ENCODE data around the gene CDK2AP2.

CDK2AP2 gene

DNA sequence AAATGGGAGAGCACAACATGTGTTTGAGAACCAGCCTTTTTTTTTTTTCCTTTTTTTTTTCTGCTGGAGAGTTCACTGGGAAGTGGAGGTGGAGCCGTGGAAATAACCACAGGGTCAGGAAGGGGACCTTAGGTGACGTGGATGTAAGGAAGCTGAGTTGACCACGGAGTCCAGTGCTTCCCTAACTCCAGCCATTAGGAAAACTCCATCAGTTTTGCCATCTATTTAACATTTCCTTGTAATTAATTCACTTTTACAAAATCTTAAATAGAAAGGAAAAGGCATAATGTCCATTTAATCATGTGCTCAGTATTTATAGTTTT is 2.0 kb upstream of the CDK2AP2 start:
- Histone ChIP-seq H3K27me3 (ENCODE audit: control insufficient read depth, insufficient read depth, low read length) (peaks cover 10% of the 10 kb centered on the region; the same call in 1 of the 2 replicates), H3K36me3 (ENCODE audit: control insufficient read depth, insufficient read depth, low read length) (0 out of 2 replicates have a peak, but pooled peaks cover 2% of the 10 kb centered on the region), H3K4me1 (ENCODE audit: control insufficient read depth, insufficient read depth, low read length) (peaks cover 18% of the 10 kb centered on the region), H3K9ac (ENCODE audit: low read length) (no peak overlapping the region), H3K4me3 (ENCODE audit: low read depth, low read length) (no peak overlapping the region), H3K9me3 (ENCODE audit: control insufficient read depth, insufficient read depth, low read depth, low read length) (no peaks in the 10 kb centered on the region), H3K27ac (ENCODE audit: low read depth, low read length) (no peak overlapping the region)

DNA sequence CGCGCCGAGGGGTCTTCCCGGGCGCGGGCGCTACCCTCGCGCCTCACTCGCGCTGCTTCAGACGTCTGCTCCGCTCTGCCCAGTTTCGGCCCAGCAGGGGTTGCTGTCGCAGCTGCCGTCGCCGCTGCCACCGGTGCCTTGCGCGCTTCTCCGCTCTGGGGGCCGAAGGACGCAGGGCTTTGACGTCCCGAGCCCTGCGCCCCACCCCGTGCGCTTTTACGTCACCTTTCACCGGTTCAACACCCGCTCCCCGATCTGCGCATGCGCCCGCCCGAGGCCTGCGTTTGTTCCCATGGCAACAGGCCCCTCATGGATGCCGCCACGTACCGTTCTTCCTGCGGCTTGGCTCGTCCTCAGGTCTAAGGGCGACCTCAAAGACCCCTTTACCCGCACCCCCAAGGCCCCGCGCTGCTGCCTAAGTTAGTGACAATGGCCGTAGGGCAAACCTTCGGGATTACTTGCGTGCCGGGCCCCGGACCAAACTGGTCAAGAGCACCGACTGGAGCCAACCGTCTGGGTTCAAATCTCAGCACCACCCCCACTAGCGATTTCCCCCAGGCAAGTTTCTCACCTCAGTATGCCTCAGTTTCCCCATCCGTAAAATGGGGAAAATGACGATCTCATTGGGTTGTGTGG is 642 bp upstream of the CDK2AP2 start:
- Histone ChIP-seq H3K36me3 (ENCODE audit: control insufficient read depth, insufficient read depth, low read length) (0 out of 2 replicates have a peak, but pooled peaks cover 2% of the 10 kb centered on the region), H3K27ac (ENCODE audit: low read depth, low read length) (peak overlapping the region; percentile 75; the same call in 1 of the 2 replicates), H3K27me3 (ENCODE audit: control insufficient read depth, insufficient read depth, low read length) (peaks cover 7% of the 10 kb centered on the region), H3K4me3 (ENCODE audit: low read depth, low read length) (peak overlapping the region; percentile 89), H3K9ac (ENCODE audit: low read length) (peak overlapping the region; percentile 67), H3K4me1 (ENCODE audit: control insufficient read depth, insufficient read depth, low read length) (peaks cover 21% of the 10 kb centered on the region), H3K9me3 (ENCODE audit: control insufficient read depth, insufficient read depth, low read depth, low read length) (no peaks in the 10 kb centered on the region)

DNA sequence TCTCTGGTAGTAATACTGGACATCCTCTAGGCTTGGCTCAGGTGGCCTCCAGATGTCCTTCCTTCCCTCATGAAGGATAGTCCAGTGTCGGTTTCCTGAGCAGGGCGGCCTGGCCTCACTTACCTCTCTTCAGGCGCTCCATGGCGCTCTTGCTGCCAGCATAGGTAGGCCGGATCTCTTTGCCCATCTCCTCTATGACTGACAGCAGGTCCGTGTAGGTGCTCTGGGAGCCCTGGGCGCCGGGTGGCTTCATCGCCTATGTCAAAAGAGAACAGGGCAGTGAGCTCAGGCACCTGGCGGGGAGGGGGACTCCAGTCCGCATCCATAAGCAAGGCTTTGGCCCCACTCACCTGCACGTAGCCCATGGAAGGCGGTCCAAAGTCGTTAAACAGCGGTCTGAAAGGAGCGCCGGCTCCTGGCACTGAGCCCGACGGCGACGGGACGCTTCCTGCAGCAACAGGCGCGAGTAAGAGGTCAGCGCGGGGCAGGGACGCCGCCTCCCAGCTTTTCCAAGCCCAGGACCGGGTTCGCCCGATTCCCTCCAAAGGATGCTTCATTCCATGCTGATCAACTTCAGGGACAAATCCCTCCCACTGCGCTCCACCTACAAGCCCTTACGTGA is 609 bp downstream of the CDK2AP2 start:
- H3K9me3 ChIP-seq (ENCODE audit: control insufficient read depth, insufficient read depth, low read depth, low read length), result no peaks in the 10 kb centered on the region
- peak overlapping the region; percentile 30 for H3K9ac ChIP-seq (ENCODE audit: low read length)
- H3K36me3 ChIP-seq (ENCODE audit: control insufficient read depth, insufficient read depth, low read length), result 0 out of 2 replicates have a peak, but pooled peaks cover 2% of the 10 kb centered on the region
- H3K27ac ChIP-seq (ENCODE audit: low read depth, low read length), result no peak overlapping the region
- H3K27me3 ChIP-seq (ENCODE audit: control insufficient read depth, insufficient read depth, low read length), result peaks cover 11% of the 10 kb centered on the region
- H3K4me1 ChIP-seq (ENCODE audit: control insufficient read depth, insufficient read depth, low read length), result peaks cover 23% of the 10 kb centered on the region
- peak overlapping the region; percentile 89 for H3K4me3 ChIP-seq (ENCODE audit: low read depth, low read length)

DNA sequence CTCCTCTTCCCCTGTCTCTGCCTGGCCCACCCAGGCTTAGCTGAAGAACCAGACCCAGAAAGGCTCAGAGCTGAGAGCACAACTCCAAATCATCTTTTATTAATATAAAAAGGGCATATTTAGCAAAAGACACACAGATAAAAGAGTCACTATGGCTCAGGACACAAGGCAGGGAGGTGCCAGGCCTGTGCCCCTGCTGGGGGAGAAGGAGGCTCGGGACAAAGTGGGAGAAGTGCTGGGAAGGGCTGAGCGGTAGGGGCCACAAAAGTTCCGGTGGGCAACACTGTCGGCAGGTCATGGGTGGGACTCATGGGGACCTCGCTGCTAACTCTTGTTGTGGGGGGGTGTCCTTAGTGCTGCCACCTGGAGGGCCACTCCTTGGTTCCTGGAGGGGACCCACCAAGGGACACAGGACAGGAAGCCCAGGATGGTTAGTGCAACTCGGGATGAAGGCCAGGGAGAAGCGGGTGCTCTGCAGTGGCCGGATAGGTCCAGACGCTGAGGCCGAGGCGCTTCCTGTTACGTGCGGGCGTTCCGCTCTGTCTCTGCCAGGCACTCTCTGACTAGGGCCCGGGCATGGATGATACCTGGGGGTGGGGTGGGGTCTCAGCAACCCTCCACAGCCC is 1.4 kb downstream of the CDK2AP2 start:
- Histone ChIP-seq H3K4me3 (ENCODE audit: low read depth, low read length) (no peak overlapping the region), H3K27me3 (ENCODE audit: control insufficient read depth, insufficient read depth, low read length) (peaks cover 11% of the 10 kb centered on the region)

DNA sequence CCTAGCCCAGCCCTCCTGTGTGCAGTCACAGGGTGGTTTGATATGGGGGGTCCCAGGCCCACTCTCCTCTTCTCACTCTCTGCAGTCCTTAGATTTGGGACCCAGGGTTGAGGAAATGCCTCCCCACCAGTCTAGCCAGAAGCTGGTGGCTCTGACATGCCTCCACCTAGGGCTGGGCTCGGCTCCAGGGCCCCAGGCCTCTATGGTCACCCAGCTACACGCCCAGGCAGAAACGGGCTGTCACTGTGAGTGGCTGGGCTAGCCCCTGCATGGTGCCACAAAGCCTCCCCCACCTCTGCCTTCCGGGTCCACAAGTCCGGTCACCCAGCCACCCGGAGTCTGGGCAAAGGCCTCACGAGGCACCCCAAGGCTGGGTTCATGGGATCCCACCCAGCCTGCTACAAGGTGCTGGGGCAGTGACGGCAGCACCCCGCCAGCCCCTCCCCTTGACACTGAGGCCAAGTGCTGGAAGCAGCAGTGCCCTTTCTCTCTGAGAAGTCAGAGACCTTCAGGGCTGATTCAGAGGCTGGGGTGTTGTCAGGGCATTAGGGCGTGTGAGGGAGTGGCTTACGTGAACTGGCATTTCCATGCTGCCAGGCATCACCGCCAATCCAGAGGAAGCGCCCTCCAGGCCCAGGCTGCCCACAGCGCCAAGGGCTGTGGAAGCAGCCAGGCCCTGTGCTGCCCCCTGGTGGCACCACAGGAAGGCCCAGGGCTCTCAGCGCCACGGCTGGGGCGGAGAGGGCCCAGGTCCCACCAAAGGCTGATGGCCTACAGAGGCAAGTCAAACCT is 2.2 kb downstream of the CDK2AP2 start:
- Histone ChIP-seq H3K27ac (ENCODE audit: low read depth, low read length) (no peak overlapping the region; the same call in 1 of the 2 replicates), H3K9ac (ENCODE audit: low read length) (peak overlapping the region; percentile 25), H3K4me3 (ENCODE audit: low read depth, low read length) (peak overlapping the region; percentile 84), H3K36me3 (ENCODE audit: control insufficient read depth, insufficient read depth, low read length) (peaks cover 12% of the 10 kb centered on the region), H3K4me1 (ENCODE audit: control insufficient read depth, insufficient read depth, low read length) (peaks cover 23% of the 10 kb centered on the region), H3K27me3 (ENCODE audit: control insufficient read depth, insufficient read depth, low read length) (peaks cover 8% of the 10 kb centered on the region), H3K9me3 (ENCODE audit: control insufficient read depth, insufficient read depth, low read depth, low read length) (no peaks in the 10 kb centered on the region)

More for the DNA sequence above, 1.4 kb downstream of the CDK2AP2 start:
- Histone ChIP-seq H3K4me1 (ENCODE audit: control insufficient read depth, insufficient read depth, low read length) (peaks cover 23% of the 10 kb centered on the region), H3K9ac (ENCODE audit: low read length) (no peak overlapping the region), H3K9me3 (ENCODE audit: control insufficient read depth, insufficient read depth, low read depth, low read length) (no peaks in the 10 kb centered on the region), H3K27ac (ENCODE audit: low read depth, low read length) (no peak overlapping the region), H3K36me3 (ENCODE audit: control insufficient read depth, insufficient read depth, low read length) (peaks cover 5% of the 10 kb centered on the region)

DNA sequence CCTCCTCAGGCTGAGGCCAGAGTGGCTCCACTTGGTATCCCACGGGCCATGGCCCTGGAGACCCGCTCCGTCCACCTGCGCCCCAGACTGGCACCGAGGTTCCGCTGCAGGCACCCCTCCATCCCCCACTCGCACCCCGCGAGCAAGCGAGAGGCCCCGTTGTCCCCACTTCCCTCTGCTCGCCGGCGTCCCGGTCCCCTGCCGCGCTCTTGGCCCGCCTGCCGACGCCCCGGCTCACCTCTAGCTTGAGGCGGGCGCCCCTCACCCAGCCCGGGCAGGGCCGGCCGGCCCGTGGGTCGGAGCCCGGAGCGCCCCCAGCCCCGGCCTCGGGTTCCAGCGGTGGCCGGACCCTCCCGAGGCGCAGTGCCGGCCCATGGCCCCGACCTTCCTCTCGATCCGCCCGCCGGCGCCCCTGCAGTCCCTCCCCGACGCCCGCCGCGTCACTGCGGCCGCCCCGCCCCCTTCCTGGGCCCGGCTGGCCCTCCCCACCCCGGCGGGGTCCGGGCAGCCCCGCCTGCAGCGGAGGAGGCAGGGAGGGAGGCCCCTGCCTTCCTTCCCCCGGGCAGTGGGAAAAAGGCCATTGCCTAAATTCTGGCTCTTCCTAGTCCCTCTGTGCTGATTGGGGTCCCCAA is 2.9 kb downstream of the CDK2AP2 start, which contains the start of gene PITPNM1:
TSS of gene PITPNM1 (minus strand) at position 414 of the 632 bp plus-strand sequence. CDS start 1,183 bp downstream, outside the sequence.
- no peak within 1 kb of the TSS; the same call in 1 of the 2 replicates for H3K27ac ChIP-seq (ENCODE audit: low read depth, low read length)

DNA sequence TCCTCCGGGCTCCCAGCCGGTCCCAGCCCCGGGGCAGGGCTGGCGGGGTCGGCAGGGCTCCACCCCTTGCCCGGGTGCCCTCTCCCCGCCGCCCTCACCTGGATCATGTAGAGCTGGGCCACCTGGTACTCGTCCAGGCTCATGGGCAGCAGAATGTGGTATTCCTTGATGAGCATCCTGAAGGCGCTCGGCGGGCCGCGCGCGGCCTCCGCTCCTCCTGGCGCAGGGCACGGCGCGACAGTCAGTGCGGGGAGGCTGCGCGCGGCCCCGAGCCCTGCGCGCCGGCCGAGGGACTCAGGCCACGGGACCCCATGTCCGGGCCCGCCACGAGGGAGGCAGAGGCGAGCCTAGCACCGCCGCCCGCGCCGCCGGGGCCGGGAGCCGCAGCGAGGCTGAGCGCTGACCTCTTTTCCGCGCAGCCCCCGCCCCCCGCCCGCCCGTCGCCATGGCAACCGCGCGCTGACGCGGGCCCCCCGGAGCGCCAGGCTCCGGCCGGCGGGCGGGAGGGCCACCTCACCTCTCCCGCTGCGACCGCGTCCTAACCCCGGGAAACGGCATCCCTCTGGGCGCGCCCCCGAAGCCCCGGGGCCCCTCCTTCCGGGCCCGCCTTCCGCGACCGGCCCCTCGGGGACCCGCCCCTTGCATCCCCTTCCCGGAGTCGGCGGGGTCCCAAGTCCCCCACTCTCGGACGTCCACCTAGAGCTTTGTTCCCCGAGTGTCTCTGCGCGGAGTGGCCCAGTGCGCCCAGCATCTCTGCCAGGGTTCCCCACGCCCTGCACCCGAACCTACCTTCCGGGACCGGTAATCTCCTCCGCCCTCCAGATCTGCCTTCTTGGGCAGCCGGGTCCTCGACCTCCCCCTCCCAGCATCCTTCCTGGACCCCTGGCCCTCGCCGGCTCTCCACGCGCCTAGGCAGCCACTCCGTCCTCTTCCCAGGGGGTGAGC is 3.7 kb downstream of the CDK2AP2 start:
- Histone ChIP-seq H3K27me3 (ENCODE audit: control insufficient read depth, insufficient read depth, low read length) (peaks cover 8% of the 10 kb centered on the region), H3K4me1 (ENCODE audit: control insufficient read depth, insufficient read depth, low read length) (peaks cover 23% of the 10 kb centered on the region), H3K4me3 (ENCODE audit: low read depth, low read length) (peak overlapping the region; percentile 84), H3K9me3 (ENCODE audit: control insufficient read depth, insufficient read depth, low read depth, low read length) (no peaks in the 10 kb centered on the region), H3K27ac (ENCODE audit: low read depth, low read length) (no peak overlapping the region; the same call in 1 of the 2 replicates), H3K9ac (ENCODE audit: low read length) (peak overlapping the region; percentile 43), H3K36me3 (ENCODE audit: control insufficient read depth, insufficient read depth, low read length) (peaks cover 18% of the 10 kb centered on the region)

More for the DNA sequence above, 2.9 kb downstream of the CDK2AP2 start, which contains the start of gene PITPNM1:
- H3K27me3 ChIP-seq (ENCODE audit: control insufficient read depth, insufficient read depth, low read length), result peaks cover 8% of the 10 kb centered on the region
- H3K4me3 ChIP-seq (ENCODE audit: low read depth, low read length), result peak within 1 kb of the TSS; percentile 84
- peaks cover 23% of the 10 kb centered on the region for H3K4me1 ChIP-seq (ENCODE audit: control insufficient read depth, insufficient read depth, low read length)
- peak within 1 kb of the TSS; percentile 43 for H3K9ac ChIP-seq (ENCODE audit: low read length)
- H3K36me3 ChIP-seq (ENCODE audit: control insufficient read depth, insufficient read depth, low read length), result peaks cover 15% of the 10 kb centered on the region
- no peaks in the 10 kb centered on the region for H3K9me3 ChIP-seq (ENCODE audit: control insufficient read depth, insufficient read depth, low read depth, low read length)

DNA sequence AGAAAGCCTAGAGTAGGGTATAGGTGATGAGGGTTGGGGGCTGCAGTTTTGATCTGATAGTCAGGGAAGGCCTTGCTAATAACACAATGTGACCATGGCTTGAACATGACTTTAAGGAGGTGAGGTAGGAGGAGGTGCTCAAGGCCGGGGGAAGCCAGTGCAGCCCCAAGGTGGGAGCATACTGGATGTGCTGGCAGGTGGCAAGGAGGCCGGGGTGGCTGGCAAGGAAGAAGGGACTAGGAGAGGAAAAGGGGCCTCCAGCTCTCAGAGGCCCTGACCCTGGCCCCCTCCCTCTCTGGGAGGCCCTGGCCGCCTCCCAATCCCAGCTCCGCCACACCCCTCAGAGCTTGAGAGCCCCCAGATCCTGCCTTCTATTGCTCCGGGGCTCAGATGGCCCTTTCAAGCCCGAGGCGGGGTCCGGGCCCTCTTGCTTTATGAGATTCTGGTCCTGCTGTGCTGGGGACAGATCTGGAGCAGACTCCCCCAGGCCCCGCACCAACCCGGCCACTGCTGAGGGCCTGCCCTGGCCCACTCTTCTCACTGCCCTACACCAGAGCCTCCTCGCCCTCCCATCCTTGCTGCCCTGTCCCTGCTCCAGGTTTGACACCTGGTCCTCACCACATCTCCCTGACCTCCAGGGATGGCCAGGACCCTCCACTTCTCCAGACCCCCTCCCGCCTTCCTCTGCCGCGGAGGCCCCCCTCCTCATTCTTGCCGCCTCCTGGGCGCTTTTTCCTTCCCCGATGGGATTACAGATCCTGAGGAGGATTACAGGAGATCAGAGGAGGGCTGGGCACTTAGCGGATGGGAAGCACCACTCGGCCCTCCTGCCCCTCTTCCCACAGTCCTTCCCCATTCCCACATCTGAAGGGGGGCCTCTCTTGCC is 4.6 kb downstream of the CDK2AP2 start:
- Histone ChIP-seq H3K4me3 (ENCODE audit: low read depth, low read length) (peak overlapping the region; percentile 84), H3K27me3 (ENCODE audit: control insufficient read depth, insufficient read depth, low read length) (peaks cover 8% of the 10 kb centered on the region), H3K9me3 (ENCODE audit: control insufficient read depth, insufficient read depth, low read depth, low read length) (no peaks in the 10 kb centered on the region), H3K27ac (ENCODE audit: low read depth, low read length) (no peak overlapping the region), H3K9ac (ENCODE audit: low read length) (no peak overlapping the region), H3K36me3 (ENCODE audit: control insufficient read depth, insufficient read depth, low read length) (peaks cover 24% of the 10 kb centered on the region), H3K4me1 (ENCODE audit: control insufficient read depth, insufficient read depth, low read length) (peaks cover 23% of the 10 kb centered on the region)

DNA sequence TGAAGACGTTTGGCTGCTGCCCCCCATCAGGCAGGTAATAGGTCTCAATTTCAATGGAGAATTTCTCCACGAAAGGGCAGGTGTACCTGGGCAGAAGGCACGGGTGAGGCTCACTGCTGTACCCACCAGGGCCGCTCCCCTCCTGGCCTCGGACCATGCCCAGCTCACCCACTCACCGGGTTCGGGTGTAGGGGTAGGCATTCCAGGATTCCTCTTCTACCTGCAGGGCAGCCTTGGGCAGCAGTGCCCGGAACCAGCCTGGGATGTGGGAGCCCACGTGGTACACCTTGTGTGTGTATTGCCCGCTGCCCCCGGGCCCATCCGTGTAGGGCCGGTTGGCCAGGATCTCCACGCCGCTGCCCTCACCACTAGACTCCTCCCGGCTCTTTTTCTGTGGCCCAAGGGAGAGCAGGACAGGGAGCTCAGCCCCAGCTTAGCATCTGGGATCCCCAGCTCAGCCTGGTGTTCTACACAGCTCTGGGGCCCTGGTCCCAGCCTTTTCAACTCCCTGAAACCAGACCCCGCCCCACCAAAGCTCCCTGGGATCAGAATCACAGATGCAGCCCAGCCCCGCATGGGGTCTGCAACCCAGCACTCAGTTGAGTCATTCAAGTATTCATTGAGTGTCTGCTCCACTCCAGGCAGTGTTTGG is 5.5 kb downstream of the CDK2AP2 start:
- H3K27ac ChIP-seq (ENCODE audit: low read depth, low read length), result no peak overlapping the region
- no peak overlapping the region for H3K9ac ChIP-seq (ENCODE audit: low read length)
- peaks cover 23% of the 10 kb centered on the region for H3K4me1 ChIP-seq (ENCODE audit: control insufficient read depth, insufficient read depth, low read length)
- H3K27me3 ChIP-seq (ENCODE audit: control insufficient read depth, insufficient read depth, low read length), result peaks cover 8% of the 10 kb centered on the region
- peaks cover 32% of the 10 kb centered on the region for H3K36me3 ChIP-seq (ENCODE audit: control insufficient read depth, insufficient read depth, low read length)
- no peaks in the 10 kb centered on the region for H3K9me3 ChIP-seq (ENCODE audit: control insufficient read depth, insufficient read depth, low read depth, low read length)
- H3K4me3 ChIP-seq (ENCODE audit: low read depth, low read length), result no peak overlapping the region

Data from HUES6 (cell line).